Measurements from ENCODE around the gene ZGRF1.
"Not testable (repeated sequence)": the region's sequence is repeated elsewhere in the genome, so short reads cannot be mapped to it uniquely, and the experiment has no call there.

Gene ZGRF1

GRCh38 chr4:112526061-112526460, 110.6 kb downstream of the ZGRF1 start:
- TF ChIP-seq CTCF (IDR thresholded peaks at IDR 0.05; ENCODE audit: low read depth, low read length, poor library complexity, severe bottlenecking), result no peak
- no peak for TF ChIP-seq EZH2phosphoT487 (IDR thresholded peaks at IDR 0.05; ENCODE audit: borderline replicate concordance, low read length)
- Histone ChIP-seq H3F3A (ENCODE audit: control insufficient read depth, insufficient read depth) (no peaks in the 10 kb centered on the region), H3K4me2 (ENCODE audit: low read length) (no peak overlapping the region), H3K9me2 (replicated peaks; ENCODE audit: control insufficient read depth, low read length) (no peaks in the 10 kb centered on the region), H3K79me2 (ENCODE audit: control insufficient read depth, low read length) (no peaks in the 10 kb centered on the region), H3K4me1 (ENCODE audit: control insufficient read depth, low read length) (peaks cover 24% of the 10 kb centered on the region), H4K20me1 (ENCODE audit: control insufficient read depth, insufficient read depth, low read depth, low read length) (no peaks in the 10 kb centered on the region), H3K36me3 (ENCODE audit: control insufficient read depth, low read length) (no peaks in the 10 kb centered on the region), H3K27me3 (ENCODE audit: control insufficient read depth, low read length) (peaks cover 17% of the 10 kb centered on the region), H3K4me3 (ENCODE audit: low read length) (no peak overlapping the region), H3K27ac (ENCODE audit: low read depth, low read length) (no peak overlapping the region), H3K9me3 (ENCODE audit: control insufficient read depth, insufficient read depth, low read length) (no peaks in the 10 kb centered on the region)

- Histone ChIP-seq H3K36me3 (ENCODE audit: control insufficient read depth, low read length) (no peaks in the 10 kb centered on the region), H3K4me3 (ENCODE audit: low read length) (peak overlapping the region; percentile 75), H3K27me3 (ENCODE audit: control insufficient read depth, low read length) (peaks cover 37% of the 10 kb centered on the region), H3K9me2 (replicated peaks; ENCODE audit: control insufficient read depth, low read length) (no peaks in the 10 kb centered on the region), H3K9me3 (ENCODE audit: control insufficient read depth, insufficient read depth, low read length) (no peaks in the 10 kb centered on the region), H4K20me1 (ENCODE audit: control insufficient read depth, insufficient read depth, low read depth, low read length) (no peaks in the 10 kb centered on the region), H3K79me2 (ENCODE audit: control insufficient read depth, low read length) (no peaks in the 10 kb centered on the region), H3K4me1 (ENCODE audit: control insufficient read depth, low read length) (peaks cover 33% of the 10 kb centered on the region), H3K4me2 (ENCODE audit: low read length) (peak overlapping the region; percentile 82), H3K27ac (ENCODE audit: low read depth, low read length) (no peak overlapping the region), H3F3A (ENCODE audit: control insufficient read depth, insufficient read depth) (no peaks in the 10 kb centered on the region)
- peak; percentile 99 for TF ChIP-seq CTCF (IDR thresholded peaks at IDR 0.05; ENCODE audit: low read depth, low read length, poor library complexity, severe bottlenecking)
- TF ChIP-seq EZH2phosphoT487 (IDR thresholded peaks at IDR 0.05; ENCODE audit: borderline replicate concordance, low read length), result no peak
These were observed 112.8 kb downstream of the ZGRF1 start for GRCh38 chr4:112523764-112524505.

- H4K20me1 ChIP-seq (ENCODE audit: control insufficient read depth, insufficient read depth, low read depth, low read length), result no peaks in the 10 kb centered on the region
- no peaks in the 10 kb centered on the region for H3K9me3 ChIP-seq (ENCODE audit: control insufficient read depth, insufficient read depth, low read length)
- peak overlapping the region; percentile 82 for H3K4me2 ChIP-seq (ENCODE audit: low read length)
- TF ChIP-seq EZH2phosphoT487 (IDR thresholded peaks at IDR 0.05; ENCODE audit: borderline replicate concordance, low read length) (no peak; the same call in 1 of the 2 replicates), CTCF (IDR thresholded peaks at IDR 0.05; ENCODE audit: low read depth, low read length, poor library complexity, severe bottlenecking) (peak; percentile 51)
- H3K4me3 ChIP-seq (ENCODE audit: low read length), result peak overlapping the region; percentile 75
- H3K27ac ChIP-seq (ENCODE audit: low read depth, low read length), result no peak overlapping the region
- H3K79me2 ChIP-seq (ENCODE audit: control insufficient read depth, low read length), result no peaks in the 10 kb centered on the region
- H3K27me3 ChIP-seq (ENCODE audit: control insufficient read depth, low read length), result peaks cover 44% of the 10 kb centered on the region
- no peaks in the 10 kb centered on the region for H3K9me2 ChIP-seq (replicated peaks; ENCODE audit: control insufficient read depth, low read length)
- H3F3A ChIP-seq (ENCODE audit: control insufficient read depth, insufficient read depth), result peaks cover 2% of the 10 kb centered on the region; the same call in 1 of the 2 replicates
- H3K4me1 ChIP-seq (ENCODE audit: control insufficient read depth, low read length), result peaks cover 36% of the 10 kb centered on the region
- H3K36me3 ChIP-seq (ENCODE audit: control insufficient read depth, low read length), result no peaks in the 10 kb centered on the region
These were observed 113.5 kb downstream of the ZGRF1 start for GRCh38 chr4:112523008-112523721.

GRCh38 chr4:112522431-112522830, 114.3 kb downstream of the ZGRF1 start:
- not testable (repeated sequence) for H3K27ac ChIP-seq (ENCODE audit: low read depth, low read length); H3K9me3 ChIP-seq (ENCODE audit: control insufficient read depth, insufficient read depth, low read length); H3F3A ChIP-seq (ENCODE audit: control insufficient read depth, insufficient read depth); H3K36me3 ChIP-seq (ENCODE audit: control insufficient read depth, low read length); H3K79me2 ChIP-seq (ENCODE audit: control insufficient read depth, low read length); H3K9me2 ChIP-seq (replicated peaks; ENCODE audit: control insufficient read depth, low read length); H4K20me1 ChIP-seq (ENCODE audit: control insufficient read depth, insufficient read depth, low read depth, low read length)
- peak overlapping the region; percentile 75 for H3K4me3 ChIP-seq (ENCODE audit: low read length)
- H3K4me1 ChIP-seq (ENCODE audit: control insufficient read depth, low read length), result peaks cover 44% of the 10 kb centered on the region
- peaks cover 52% of the 10 kb centered on the region for H3K27me3 ChIP-seq (ENCODE audit: control insufficient read depth, low read length)
- peak overlapping the region; percentile 82 for H3K4me2 ChIP-seq (ENCODE audit: low read length)
